Activated B cell treated with CpG ODN at 0.5 μM for 24 hours (primary cell): ENCODE results near the gene HTR4. TPM values are rescaled to one million over a fixed set of nuclear protein-coding genes. Genes with fewer than 3 reads are reported as not detected.

ENCODE experiments used
- ATAC-seq: fragments of 200-7000 bp; cut with Tn5 transposase; one replicate; pipeline ENCODE4 v1.10.0; 2021; ENCODE audit warnings: low read depth, mild to moderate bottlenecking, moderate library complexity
- CTCF ChIA-PET: fragments of 350-600 bp; sonication (Branson Sonifier 250); formaldehyde crosslinking; loops from one replicate; lab custom pipeline; 2021; ENCODE audit warnings: antibody characterized with exemption; lab: Charles Lee
- POLR2A ChIA-PET: fragments of 350-600 bp; sonication (Branson Sonifier 250); formaldehyde crosslinking; loops from one replicate; lab custom pipeline; 2021; ENCODE audit warnings: antibody characterized with exemption; lab: Charles Lee
- DNase-seq: peaks from one replicate; pipeline ENCODE4 v3.0.0; 2022
- H3K27ac Mint-ChIP-seq: one replicate; pipeline ENCODE4 v1.8.0; 2020; ENCODE audit warnings: mixed read lengths
- H3K27me3 Mint-ChIP-seq: one replicate; pipeline ENCODE4 v1.8.0; 2021; ENCODE audit warnings: mixed read lengths
- H3K36me3 Mint-ChIP-seq: one replicate; pipeline ENCODE4 v1.8.0; 2021; ENCODE audit warnings: low read depth, mixed read lengths
- H3K4me1 Mint-ChIP-seq: one replicate; pipeline ENCODE4 v1.8.0; 2021; ENCODE audit warnings: mixed read lengths
- H3K4me3 Mint-ChIP-seq: one replicate; pipeline ENCODE4 v1.8.0; 2020; ENCODE audit warnings: mild to moderate bottlenecking, mixed read lengths
- H3K9me3 Mint-ChIP-seq: one replicate; pipeline ENCODE4 v1.8.0; 2020; ENCODE audit warnings: mixed read lengths
- intact Hi-C: fragments of 100-400 bp; cut with micrococcal nuclease; formaldehyde crosslinking; loops from one replicate; pipeline ENCODE4 v1.15.1; 2024
- total RNA-seq: library from RNA; stranded (reverse); gene quantifications from 2 replicates; pipeline ENCODE4 v1.2.3, GENCODE V29; 2022
- TF ChIP-seq, protein P1 (sequence below): fragments of 200-600 bp; IDR thresholded peaks from one replicate; pipeline ENCODE4 v1.8.0; 2022; ENCODE audit warnings: antibody characterized with exemption, mild to moderate bottlenecking

Gene HTR4
- total RNA-seq, 1 donor from 2014 or later, result not detected

- DNase-seq, result no peak
- H3K4me1 Mint-ChIP-seq, result no peaks in the 10 kb centered on the region
- ATAC-seq, result no peak
- CTCF ChIA-PET, result no interaction called here
- peaks cover 10% of the 10 kb centered on the region for H3K27me3 Mint-ChIP-seq
- no peak overlapping the region for H3K4me3 Mint-ChIP-seq
- peaks cover 6% of the 10 kb centered on the region for H3K9me3 Mint-ChIP-seq
- no peaks in the 10 kb centered on the region for H3K36me3 Mint-ChIP-seq
- TF ChIP-seq, protein P1, sequence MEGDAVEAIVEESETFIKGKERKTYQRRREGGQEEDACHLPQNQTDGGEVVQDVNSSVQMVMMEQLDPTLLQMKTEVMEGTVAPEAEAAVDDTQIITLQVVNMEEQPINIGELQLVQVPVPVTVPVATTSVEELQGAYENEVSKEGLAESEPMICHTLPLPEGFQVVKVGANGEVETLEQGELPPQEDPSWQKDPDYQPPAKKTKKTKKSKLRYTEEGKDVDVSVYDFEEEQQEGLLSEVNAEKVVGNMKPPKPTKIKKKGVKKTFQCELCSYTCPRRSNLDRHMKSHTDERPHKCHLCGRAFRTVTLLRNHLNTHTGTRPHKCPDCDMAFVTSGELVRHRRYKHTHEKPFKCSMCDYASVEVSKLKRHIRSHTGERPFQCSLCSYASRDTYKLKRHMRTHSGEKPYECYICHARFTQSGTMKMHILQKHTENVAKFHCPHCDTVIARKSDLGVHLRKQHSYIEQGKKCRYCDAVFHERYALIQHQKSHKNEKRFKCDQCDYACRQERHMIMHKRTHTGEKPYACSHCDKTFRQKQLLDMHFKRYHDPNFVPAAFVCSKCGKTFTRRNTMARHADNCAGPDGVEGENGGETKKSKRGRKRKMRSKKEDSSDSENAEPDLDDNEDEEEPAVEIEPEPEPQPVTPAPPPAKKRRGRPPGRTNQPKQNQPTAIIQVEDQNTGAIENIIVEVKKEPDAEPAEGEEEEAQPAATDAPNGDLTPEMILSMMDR, result no peak
- POLR2A ChIA-PET, result no interaction called here
- intact Hi-C loops, result no loop called here
- no peak overlapping the region for H3K27ac Mint-ChIP-seq
These were observed 43.0 kb upstream of the HTR4 start for GRCh38 chr5:148697180-148697808.

- no peak for DNase-seq
- Mint-ChIP-seq H3K4me1 (no peaks in the 10 kb centered on the region), H3K36me3 (no peaks in the 10 kb centered on the region), H3K27me3 (peaks cover 7% of the 10 kb centered on the region), H3K27ac (no peak overlapping the region), H3K9me3 (peaks cover 3% of the 10 kb centered on the region), H3K4me3 (no peak overlapping the region)
- CTCF ChIA-PET, result no interaction called here
- POLR2A ChIA-PET, result no interaction called here
- ATAC-seq, result no peak
- intact Hi-C loops, result no loop called here
- TF ChIP-seq, protein P1, result no peak
These were observed 42.1 kb upstream of the HTR4 start for GRCh38 chr5:148696187-148697036.

GRCh38 chr5:148690945-148691344 lies 36.6 kb upstream of the HTR4 start:
- Mint-ChIP-seq H3K9me3 (peaks cover 13% of the 10 kb centered on the region), H3K36me3 (no peaks in the 10 kb centered on the region), H3K4me3 (no peak overlapping the region), H3K27ac (no peak overlapping the region), H3K27me3 (peaks cover 12% of the 10 kb centered on the region), H3K4me1 (no peaks in the 10 kb centered on the region)
- ChIA-PET POLR2A (no interaction called here), CTCF (no interaction called here)
- intact Hi-C loops, result no loop called here
- DNase-seq (no peak), ATAC-seq (no peak)
- TF ChIP-seq, protein P1, result no peak

DNA sequence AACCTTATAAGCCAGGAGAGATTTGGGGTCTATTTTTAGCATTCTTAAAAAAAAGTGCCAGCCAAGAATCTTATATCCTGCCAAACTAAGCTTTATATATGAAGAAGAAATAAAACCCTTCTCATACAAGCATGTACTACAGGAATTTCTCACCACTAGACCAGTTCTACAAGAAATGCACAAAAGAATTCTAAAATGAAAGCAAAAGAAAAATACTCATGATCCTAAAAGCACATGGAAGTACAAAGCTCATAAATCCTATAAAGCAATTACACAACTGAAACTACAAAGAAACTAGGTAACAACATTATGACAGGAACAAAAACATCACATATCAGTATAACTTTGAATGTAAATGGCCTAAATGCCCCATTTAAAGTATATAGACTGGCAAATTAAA lies 34.5 kb upstream of the HTR4 start:
- TF ChIP-seq, protein P1, result no peak
- Mint-ChIP-seq H3K27ac (no peak overlapping the region), H3K4me1 (no peaks in the 10 kb centered on the region), H3K27me3 (peaks cover 15% of the 10 kb centered on the region), H3K4me3 (no peak overlapping the region), H3K9me3 (peaks cover 11% of the 10 kb centered on the region), H3K36me3 (no peaks in the 10 kb centered on the region)
- ChIA-PET CTCF (no interaction called here), POLR2A (no interaction called here)
- intact Hi-C loops, result no loop called here
- no peak for DNase-seq
- no peak for ATAC-seq

DNA sequence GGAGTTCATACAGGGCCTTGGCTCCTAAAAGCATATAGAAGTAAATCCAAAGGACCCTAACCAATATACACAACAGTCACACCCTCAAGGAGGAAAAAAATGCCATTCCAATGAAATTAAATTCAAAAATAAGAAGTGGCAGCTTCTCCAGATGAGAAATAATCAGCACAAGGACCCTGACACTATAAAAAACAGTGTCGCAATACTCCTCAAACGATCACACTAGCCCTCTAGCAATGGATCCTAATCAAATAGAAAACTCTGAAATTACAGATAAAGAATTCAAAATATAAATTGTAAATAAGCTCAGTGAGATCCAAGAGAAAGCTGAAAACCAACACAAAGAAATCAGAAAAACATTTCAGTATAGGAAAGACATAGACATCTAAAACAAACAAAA lies 33.5 kb upstream of the HTR4 start:
- intact Hi-C loops, result no loop called here
- ChIA-PET CTCF (no interaction called here), POLR2A (no interaction called here)

More for the DNA sequence above, 33.5 kb upstream of the HTR4 start:
- H3K4me3 Mint-ChIP-seq, result no peak overlapping the region
- H3K36me3 Mint-ChIP-seq, result no peaks in the 10 kb centered on the region
- TF ChIP-seq, protein P1, result no peak
- no peak for DNase-seq
- ATAC-seq, result no peak
- peaks cover 23% of the 10 kb centered on the region for H3K27me3 Mint-ChIP-seq
- H3K9me3 Mint-ChIP-seq, result peaks cover 11% of the 10 kb centered on the region
- no peak overlapping the region for H3K27ac Mint-ChIP-seq
- no peaks in the 10 kb centered on the region for H3K4me1 Mint-ChIP-seq
